ENCODE data around the gene GSC2.
A peak's percentile ranks its signal among the peaks of the same experiment; 100 is the strongest.

Gene GSC2

DNA sequence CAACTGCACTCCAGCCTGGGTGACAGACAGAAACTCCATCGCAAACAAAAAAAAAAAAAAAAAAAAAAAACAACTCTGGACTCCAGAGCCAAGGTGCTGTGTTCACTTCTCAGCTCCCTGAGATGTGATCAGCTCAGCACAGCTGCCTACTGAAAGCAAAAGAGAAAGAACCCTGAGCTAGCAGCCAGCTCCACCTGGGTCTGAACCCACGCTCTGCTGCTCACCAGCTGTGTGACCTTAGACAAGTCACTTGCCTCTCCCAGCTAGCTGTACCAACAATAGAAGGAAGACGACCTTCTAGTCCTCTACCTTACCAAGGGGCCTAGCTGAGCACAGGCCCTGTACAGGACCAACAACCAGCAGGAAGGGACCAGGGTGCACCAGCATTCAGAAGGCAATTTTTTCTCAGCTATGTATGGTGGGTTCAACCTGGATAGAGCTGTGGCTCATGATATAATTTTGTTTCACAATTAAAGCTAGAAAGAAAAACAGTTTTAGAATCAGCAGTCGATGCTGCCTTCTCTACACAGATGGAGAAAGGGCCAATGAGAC, 31.7 kb downstream of the GSC2 start:
- peak; percentile 20 for DNase-seq

DNA sequence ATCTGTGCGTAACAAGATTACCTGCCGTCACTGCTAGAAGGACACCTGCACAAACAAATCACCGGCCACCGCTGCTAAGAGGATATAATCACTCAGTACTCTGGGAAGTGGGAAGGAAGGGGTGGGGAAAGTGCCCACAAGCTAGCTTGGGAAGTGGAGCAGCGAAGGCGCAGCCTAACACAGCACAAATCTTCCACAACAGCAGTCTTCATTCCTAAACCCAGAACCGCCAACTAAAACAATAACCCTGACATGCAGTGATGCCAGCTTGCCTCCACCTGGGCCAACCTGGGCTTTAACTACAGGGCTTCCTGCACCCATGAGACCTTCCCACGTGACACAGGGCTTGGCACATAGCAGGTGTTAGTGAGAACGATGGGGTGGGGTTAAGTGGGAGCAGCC, 33.0 kb downstream of the GSC2 start:
- DNase-seq, result no peak

DNA sequence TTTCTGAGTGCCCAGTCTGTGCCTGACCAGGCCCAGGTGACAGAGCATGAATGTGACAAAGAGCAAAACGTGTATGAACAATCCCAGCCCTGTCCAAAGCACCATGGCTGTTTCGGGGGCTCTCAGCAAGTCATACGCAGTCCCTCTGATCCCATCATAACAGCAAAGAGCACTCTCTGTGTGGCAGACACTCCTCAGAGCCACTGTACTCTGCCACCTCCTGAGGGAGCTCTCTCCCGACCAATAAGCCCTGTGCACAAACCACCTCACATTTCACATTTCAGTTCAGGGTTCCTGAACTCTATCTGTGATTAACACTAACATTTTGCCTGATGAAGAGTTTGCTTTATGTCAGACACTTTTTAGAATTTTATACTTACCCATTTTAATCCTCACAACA, 34.5 kb downstream of the GSC2 start:
- DNase-seq, result peak; percentile 18

DNA sequence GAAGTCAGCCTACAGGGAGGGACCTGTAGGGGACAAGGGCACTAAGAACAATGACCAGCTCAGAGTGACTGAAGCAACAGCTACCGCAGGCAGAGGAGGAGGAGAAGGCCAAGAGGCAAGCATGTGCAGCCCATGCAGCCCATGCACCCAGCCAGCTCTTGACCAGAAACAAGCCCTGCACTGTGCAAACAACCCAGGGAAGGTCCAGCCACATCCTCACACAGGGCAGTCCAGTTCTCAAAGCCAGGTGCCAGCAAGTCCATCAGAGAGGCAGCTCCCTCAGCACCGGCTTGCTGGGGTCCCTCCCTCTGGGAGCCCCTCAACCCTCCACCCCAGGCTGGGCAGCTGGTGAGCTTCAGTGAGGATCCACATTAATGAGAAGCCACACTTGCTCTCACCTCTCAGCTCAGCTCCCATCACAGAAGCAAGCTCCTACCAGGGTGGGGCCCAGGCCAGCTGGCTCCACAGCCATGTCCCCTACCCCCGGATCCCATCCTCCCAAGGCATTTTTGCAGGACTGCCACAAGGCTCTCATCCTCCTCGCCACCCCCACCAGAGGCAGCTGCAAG, 35.0 kb downstream of the GSC2 start:
- no peak for DNase-seq

DNA sequence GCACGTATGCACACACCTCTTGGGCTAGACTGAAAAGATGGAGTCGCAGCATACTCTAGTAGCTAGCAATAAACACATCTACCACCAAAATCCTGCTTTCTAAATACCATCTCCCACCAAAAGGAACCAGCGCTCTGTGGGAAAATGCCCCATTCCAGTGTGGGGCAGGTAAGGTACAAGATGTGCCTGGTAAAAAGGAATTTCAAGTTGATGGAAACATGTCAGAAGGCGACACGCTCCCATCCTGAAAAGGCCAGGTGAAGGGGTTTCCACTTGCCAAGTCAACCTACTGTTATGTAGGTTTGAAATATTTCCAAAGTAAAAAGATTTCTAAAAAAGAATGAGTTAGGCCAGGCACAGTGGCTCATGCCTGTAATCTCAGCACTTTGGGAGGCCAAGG, 36.7 kb downstream of the GSC2 start:
- DNase-seq, result no peak

DNA sequence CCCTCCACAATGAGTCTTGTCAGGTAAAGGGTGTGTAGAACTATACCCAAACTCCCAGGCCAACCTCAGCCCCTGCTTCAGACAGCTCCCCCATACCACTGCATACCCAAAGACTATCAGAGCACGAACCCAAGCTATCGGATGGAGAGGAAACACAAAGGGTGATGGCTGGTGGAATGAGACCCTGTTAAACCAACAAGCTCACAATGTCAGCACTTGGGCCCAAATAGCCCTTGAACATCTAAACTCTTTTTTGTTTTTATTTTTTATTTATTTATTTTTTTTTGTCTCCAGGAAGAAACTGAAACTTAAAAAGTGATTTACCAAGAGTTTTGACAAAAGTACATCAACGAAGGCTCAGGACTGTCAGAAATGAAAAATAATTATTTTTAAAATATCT, 38.5 kb downstream of the GSC2 start:
- no peak for DNase-seq

DNA sequence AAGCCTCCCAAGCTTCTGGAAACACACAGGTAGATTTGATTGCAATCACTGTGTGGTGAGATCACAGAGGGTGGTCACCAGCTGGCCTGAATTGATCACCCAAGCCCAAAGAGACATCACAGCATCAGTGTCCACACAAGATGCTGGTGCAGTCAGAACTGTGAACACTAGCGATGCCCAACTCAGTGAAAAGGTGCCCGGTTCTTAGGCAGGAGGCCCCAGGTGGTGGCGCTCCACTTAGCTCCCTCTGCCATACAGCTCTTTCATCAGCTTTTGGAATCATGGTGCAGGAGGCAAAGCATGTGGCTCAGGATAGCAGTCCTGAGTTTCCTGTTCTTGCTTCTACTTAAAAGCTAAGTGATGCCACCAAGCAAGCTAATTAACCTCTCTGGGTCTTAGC, 39.0 kb downstream of the GSC2 start:
- no peak for DNase-seq

DNA sequence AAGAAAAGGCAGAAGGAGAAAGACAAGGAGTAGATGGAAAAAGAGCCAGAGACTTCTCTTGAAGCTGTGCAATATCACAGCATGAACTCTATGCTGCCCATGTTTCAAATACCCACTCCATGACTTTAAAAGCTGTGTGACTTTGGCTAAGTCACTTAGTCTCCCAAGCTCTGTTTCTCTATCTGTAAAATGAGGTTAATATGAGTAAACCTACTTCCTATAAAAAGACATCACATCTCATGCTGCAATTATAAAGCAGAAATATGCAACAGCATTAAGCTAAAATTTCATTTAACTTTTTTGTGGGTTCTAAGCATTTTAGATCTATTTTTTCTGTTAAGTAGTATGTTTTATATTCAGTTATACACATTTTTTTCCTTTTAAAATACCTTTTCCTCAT, 39.4 kb downstream of the GSC2 start:
- DNase-seq, result no peak

DNA sequence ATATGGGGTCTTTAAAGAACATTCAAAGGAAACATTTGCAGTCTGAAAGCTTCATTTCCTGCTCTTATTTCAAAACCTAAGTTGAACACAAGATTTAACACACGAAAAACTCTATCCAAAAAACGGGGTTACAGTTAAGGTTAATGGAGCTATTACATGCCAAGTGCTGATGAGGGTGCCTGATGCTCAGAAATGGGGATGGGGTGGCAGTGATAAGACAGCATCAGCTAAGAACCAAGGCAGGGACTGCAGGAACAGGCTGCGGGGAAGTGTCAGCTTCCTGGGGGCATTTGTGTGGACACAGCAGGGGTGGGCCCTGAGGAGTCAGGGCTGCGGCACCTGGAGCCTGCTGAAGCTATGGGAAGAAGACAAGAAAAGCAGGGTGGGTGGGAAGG, 40.0 kb downstream of the GSC2 start:
- DNase-seq, result no peak

DNA sequence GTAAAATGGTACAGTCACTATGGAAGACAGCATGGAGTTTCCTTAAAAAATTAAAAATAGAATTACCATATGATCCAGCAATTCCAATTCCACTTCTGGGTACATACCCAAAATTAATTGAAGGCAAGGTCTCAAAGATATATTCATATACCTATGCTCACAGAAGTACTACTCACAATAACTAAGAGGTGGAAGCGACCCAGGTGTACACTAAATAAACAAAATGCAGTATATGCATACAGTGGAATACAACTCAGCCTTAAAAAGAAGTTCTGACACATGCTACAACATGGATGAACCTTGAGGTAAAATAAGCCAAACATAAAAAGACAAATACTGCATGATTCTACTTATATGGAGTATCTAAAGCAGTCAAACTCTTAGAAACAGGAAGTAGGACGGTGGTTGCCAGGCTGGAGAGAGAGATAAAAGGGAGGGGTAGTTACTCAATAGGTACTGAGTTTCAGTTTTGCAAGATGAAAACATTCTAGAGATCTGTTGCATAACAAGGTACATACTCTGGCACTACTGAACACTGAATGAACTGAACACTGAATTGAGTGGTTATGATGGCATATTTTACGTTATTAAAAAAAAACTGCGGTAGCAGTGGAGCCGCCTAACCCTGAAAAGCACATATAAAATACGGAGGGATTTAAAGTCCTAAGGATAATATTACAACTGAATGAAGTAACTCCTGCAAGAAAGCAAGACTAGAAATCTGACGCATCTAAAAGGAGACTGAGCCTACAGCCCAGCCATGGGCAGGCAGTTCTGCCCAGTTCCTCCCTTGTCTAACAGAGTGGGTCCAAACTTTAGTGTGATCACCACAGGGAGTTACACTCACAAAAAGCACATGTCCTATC, 40.7 kb downstream of the GSC2 start:
- DNase-seq, result peak; percentile 81

DNA sequence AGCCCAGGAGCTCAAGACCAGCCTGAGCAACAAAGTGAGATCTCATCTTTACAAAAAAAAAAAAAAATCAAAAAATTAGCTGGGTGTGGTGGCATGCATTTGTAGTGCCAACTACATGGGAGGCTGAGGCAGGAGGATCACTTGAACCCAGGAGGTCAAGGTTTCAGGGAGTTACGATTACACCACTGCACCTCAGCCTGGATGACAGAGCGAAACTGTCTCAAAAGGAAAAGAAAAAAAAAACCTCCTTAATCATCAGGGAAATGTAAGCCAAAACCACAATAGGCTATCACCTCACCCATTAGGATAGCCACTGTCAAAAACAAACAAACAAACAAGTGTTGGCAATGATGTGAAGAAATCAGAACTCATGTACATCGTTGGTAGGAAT, 41.3 kb downstream of the GSC2 start:
- DNase-seq, result no peak

DNA sequence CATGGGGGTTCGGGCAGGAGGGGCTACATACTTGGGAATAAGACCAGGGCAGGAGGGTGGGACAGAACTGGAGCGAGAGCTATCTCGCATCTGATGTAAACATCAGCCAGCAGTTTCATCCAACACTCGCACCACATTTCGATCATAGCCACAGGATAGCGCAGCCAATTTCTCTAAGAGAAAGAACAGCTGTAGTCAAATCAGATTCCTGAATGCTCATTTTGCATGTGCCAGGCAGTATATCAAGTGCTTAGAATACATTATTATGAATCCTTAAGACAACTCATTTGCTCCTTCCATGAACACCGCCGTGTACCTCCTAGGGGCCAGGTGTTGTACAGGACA, 42.4 kb downstream of the GSC2 start:
- no peak for DNase-seq

DNA sequence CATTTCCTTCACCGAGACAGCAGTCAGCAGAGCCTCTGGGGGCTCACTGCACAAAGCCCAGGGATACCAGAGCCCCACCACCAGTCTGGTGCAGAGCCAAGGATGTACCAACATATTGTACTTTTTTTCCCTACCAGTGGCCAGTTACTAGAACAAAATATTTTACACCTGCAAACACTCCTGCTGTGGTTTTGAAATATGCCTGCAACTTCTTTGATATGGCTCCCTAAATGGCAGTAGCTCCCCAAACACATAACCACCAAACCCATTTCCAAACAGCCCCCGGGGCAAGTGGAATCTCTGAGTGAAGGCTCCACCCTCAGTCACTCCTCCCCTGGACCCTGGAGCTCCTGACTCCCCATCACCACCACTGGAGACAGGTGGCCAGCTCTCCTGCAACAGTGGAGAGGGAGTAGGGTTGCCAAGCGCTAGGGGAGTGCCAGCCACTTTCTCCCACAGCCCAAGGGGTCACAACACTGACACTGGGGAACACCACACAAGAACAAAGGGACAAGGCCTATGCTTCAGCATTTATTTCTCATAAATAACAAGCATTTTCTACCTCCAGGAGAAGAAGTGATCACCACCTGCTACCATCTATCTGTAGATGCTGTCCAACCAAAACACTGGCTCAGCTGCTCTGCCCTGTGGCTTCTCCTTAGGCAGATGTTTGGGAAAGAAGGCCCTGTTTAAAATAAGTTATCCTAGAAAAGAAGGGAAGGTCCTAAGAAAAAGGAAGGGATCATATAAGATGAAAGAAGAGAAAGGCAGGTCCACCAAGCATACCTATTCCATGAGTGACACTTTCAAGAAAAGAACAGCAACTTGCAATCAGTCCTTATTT, 43.0 kb downstream of the GSC2 start:
- DNase-seq, result no peak

DNA sequence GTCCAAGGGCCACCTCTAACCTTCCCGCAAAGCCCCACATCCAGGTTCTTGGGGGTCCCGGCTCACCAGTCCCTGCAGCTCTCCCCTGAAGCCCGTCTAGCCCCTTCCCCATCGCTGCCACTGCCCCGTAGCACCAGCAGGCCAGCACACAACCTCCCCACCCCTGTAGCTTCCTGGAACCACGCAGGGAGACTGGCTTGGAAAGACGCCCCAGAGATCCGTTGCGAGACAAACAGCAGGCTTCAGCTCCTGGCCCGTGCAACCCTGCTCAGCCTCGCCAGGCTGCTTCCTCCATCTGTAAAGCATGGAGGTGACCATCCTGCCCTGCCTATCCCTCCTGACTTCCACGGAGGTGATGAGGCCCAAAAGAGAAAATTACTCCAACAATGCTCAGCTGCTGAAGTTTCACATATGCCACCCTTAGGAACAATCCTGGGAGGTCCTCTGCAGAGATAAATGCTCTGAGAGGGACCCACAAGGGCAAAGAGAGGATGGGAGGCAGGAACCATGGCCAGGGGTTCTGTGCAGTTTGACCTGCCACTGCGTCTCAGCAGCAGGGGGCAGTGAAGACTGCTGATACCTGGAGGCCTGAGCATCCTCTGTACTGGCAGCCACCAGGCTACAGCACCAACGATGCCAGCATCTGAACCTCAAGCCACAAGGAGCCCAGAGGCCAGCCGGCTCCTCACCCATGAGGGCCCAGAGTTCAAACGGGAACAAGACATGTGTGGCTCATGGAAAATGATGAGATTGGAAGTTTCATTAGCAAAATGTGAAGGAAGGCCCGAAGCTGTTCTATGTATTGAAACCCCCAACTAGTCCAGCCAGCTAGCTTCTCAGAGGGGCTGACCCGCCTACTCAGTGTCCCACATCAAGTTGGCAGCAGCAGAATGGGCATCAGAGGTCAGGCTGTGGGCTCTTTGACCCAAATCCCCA, 44.0 kb downstream of the GSC2 start:
- DNase-seq, result peak; percentile 67

DNA sequence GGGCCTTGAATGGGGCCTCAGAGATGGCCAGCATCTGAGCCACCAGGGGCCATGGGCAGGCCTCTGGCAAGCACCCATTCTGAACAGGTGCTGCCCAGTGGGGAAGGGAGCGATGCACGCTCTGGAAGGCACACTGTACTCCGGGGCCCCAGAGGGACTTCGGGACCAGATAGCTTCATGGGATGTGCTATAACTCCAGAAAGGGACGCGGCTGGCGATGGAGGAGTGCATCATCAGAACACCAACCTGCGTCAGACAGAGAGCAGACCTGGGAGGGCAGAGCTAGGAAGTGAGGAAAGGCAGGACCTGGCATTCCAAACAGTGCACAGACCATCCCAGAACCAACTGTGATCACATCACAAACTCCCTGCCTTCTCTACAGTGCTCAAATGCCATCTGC, 44.6 kb downstream of the GSC2 start:
- no peak for DNase-seq

DNA sequence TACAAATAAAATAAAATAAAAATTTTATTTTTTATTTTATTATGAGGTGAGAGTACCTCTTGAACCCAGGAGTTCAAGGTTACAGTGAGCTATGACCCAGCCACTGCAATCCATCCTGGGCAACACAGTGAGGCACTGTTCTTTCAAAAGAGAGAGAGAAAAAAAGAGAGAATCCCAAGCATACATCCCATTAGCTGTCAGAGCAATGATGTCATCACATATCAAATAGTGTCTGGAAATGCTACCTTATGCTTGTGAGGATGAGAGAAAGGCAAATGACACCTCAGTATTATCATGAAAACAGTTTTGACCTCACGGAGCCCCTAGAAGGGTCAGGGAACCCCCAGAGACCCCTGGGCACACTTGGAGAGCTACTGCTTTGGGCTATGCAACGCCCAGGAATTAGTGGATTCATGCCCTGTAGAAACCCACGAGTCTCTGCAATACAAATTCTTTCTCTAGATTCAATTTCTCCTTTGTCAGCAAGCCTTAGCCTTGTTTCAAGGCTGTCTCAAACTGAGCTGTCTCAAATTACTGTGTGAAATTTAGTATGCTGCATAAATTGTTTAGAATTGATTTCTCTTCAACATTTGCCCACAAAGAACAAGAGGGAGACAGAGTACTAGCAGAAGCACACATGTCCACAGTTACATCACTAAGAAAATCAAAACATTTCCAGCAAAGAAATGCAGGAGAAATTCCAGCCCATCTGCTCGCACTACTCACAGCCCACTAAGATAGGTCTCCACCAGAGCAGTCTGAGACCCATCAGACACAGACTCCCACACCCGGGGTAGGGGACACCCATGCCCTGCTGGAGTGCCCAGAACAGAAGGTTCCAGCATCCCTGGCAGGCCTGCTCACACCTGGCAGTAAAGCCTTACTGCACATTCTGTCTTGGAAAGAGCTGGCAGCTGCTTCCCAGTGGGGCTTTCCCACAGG, 45.9 kb downstream of the GSC2 start:
- no peak for DNase-seq

DNA sequence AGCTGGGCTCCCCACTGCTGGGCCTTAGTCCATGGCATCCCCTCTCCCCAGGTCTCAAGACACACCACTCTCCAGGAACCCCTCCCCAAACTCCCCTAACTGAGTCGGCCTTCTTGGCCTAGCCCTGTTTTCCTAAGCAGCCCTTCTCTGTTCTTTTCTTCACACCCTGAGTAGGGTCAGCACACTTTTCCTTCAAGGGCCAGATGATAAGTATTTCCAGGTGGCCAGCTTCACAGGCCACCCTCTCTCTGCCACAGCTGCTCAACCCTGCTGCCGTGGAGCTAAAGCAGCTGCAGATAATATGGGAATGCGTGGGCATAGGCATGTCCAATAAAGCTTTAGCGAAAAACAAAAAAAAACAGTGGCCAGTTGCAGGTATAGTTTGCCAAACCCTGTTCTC, 51.9 kb downstream of the GSC2 start:
- DNase-seq, result no peak

DNA sequence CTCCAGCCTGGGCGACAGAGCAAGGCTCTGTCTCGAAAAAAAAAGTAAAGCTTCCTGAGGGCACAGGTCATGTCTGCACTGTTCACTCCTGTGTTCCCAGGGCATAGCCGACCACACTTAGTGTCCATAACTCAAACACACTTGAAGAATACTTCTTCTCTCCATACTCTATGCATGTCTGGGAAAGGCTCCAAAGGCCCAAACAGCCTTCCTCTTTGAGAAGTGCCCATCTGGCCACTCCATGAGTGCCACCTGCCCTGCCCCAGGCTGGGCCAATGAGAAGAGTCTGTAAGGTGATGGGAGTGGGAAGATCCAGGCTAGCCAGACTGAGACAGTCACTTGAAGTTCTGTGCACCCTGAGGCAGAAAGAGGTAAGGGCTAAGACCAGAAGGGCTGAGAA, 52.6 kb downstream of the GSC2 start:
- DNase-seq, result no peak

Measured in CD4-positive, alpha-beta T cell treated with Interleukin-17A for 1 hour (primary cell).